G401 (cell line): ENCODE data around the gene C16orf82. TPM values are rescaled to one million over a fixed set of nuclear protein-coding genes. Genes with fewer than 3 reads are reported as not detected.

Source experiments
- DNase-seq: peaks from one replicate; pipeline ENCODE4 v3.0.0-alpha.2; 2015; ENCODE audit warnings: low spot score
- in situ Hi-C: cut with HindIII; loops from 2 replicates; pipeline ENCODE4 v1.10.0; 2016; ENCODE audit warnings: low sequenced_read_pairs, mixed read lengths
- total RNA-seq: library from RNA; depleted of rRNA; stranded (reverse); fragments of >200 nt; shearing (Covaris generic); gene quantifications from 2 replicates; pipeline ENCODE4 v1.2.3, GENCODE V29; 2014; rRNA removed

C16orf82 gene
- total RNA-seq, result not detected in 2 replicates

DNA sequence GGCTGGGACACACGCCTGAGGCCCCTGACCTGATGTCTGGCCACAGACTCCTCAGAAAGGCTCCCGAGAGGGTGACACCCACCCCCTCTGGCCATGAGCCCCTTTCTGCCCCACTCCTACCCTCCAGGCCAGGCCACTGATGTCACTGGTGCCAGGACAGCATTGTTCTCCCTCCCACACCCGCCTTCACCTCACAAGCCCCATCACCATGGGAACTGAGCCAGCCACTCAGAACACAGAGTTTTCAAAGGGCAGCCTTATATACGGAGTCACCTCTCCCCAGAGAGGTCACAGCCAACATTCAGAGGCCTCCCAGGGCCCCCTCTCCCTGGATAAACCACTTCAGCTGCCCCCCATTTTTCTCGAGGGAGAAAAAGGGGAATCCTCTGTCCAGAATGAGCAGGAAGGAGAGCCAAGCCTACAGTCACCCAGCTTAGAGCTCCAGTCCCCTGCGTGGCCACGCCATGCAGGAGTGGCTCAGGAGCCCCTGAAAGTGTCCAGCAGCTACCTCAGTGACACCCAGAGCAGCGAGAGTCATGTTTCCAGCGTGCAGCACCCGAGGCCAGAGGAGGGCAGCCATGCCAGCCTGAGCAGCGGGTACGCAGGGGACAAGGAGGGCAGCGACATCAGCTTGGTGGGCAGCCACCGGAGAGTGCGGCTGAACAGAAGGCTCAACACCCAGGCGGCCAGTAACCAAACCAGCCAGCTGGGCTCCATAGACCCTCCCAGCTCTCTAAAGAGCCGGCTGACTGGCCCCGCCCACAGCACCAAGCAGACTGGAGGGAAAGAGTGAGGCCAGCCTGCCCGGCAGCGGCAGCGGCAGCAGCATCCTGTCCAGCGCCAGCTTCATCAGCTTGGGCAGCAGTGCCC is at the start of gene C16orf82:
Gene C16orf82 (plus strand): TSS at position 260 of the 870 bp plus-strand sequence.
- DNase-seq, result no peak
- in situ Hi-C loops, result no loop called here

DNA sequence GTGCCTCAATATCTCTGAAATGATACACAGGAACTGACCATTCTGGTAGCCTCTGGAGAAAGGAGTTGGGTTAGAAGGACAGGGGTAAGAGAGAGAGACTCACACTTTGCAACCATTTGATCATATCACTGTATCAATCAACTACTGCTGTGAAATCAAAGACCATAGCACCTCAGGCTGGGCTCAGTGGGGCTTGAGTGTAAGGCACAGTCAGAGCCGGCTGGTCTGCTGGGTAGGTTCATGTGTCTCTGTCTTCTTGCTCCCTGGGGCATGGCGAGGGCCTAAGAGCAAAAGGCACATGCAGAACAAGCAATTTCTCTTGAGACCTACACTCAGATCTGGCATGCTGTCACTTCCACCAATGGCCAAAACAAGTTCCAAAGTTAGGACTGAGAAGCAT is 46.7 kb upstream of the C16orf82 start:
- no peak for DNase-seq
- in situ Hi-C loops, result no loop called here

DNA sequence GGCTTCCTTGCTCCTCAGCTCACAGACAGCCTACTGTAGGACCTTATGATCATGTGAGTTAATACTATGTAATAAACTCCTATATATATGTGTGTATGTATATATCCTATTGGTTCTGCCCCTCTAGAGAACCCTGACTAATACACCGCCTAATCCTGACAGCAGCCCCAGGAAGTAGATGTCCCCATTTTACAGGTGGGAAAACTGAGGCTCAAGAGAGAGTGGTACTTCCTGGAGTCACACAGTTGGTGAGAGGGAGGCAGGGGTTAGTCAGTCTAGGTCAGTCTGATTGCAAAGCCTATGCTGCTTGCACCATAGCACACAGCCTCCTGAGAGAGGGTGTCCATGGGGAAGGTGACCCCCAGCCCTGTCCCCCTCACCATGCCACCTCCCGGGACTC is 42.7 kb upstream of the C16orf82 start:
- DNase-seq, result no peak
- in situ Hi-C loops, result no loop called here

DNA sequence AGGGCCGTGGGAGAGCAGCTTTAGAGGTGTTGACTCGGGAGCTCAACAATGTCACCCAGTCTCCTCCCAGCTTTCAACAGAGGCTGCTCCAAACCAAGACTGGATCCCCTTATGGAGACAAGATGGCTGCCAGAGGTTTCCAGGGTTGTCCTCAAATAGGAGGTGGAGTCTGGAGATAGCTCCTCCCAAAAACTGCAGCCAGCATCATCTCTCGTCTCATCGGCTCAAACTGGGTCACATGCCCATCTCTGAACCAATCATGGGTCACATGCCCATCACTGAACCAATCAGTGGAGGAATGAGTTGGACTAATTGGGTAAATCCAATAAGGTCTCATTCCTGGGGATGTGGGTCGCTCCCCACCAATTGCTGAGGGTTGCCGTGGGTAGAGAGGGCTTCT is 41.1 kb upstream of the C16orf82 start:
- DNase-seq, result no peak
- in situ Hi-C loops, result no loop called here

DNA sequence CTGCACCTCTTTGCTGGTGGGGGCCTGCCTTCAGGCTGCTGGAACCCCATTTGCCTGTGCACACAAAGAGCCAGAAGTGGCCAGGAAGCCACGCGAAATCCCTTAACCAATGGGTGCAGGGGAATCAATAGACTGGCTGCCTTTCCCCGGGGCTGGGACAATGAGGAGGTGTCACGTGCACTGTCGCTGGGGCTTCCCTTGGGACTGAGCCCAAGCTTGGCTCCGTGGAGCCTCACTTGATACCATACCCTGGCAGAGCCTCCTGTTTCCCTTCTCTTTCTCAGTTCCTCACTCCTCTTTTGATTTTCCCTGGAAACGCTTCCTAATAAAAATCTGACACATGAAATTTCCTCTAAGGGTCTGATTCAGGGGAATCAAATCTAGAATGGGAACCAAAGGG is 38.8 kb upstream of the C16orf82 start:
- DNase-seq, result no peak
- in situ Hi-C loops, result no loop called here

DNA sequence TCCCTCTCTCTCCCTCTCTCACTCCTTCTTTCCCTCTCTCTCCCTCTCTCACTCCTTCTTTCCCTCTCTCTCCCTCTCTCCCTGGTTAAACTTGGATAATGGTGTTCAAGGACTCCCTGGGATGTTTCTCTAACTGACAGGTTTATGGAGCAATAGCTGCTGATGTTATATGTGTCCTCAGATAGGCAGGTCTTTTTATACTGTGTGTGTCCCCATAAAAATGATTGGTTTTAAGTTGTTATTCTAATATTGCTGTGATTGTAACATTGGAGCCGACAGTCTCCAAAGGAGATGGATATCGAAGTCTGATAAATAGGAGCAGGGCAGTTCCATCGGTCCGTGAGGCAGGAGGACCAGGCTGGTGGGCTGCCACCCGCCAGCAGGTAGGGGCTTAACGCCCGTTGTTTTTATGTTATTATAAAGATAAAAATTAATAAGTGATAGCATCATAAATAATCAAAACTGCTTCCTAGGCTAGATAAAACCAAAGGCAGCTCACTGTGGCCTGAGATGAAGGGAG is 38.1 kb upstream of the C16orf82 start:
- in situ Hi-C loops, result no loop called here

DNA sequence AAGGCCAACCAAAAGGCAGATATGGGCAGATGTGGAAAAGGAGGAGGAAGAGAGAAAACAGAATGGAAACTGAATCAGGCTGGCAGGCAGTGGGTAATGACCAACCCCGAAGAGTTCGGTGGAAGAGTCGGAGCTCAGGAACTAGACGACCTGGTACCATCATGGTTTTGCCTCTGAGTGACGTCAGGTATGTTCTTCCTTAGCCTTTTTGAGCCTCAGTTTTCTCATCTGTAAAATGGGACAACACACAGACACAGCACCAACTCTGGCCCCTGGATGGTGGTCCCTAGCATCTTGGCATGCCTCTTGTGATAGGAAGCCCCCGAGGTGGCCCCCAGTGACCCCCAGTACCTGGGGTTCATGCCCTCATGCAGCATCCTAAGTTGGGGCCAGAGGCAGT is 37.2 kb upstream of the C16orf82 start:
- in situ Hi-C loops, result no loop called here
- DNase-seq, result no peak

More for the DNA sequence above, 38.1 kb upstream of the C16orf82 start:
- DNase-seq, result no peak

DNA sequence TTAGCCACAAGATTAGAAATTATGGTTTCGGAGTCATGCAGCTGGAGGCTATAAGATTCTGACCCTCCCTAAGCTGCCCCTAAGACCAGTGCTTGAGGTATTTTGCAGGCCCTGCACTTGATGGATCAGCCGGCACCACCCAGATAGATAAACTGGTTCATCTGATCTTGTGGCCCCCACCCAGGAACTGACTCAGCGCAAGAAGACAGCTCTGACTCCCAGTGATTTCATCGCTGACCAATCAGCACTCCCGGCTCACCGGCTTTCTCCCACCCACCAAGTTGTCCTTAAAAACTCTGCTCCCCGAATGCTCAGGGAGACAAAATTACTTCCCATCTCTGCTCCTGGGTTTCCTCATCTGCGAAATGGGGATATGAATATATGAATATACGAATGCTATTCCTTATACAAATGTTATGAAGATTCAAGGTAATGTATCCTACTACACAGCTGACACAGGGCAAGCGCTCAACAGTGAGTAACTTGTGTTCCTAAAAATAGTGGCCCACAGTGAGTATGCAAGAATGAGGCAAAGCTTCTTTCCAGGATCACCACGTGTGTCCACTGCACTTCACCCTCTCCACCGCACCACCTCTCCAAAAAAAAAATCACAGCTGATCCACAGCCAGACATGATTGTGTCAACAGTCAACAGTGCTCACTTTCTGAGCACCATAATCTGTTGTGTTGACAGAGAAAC is 33.3 kb upstream of the C16orf82 start:
- in situ Hi-C loops, result no loop called here
- no peak for DNase-seq

DNA sequence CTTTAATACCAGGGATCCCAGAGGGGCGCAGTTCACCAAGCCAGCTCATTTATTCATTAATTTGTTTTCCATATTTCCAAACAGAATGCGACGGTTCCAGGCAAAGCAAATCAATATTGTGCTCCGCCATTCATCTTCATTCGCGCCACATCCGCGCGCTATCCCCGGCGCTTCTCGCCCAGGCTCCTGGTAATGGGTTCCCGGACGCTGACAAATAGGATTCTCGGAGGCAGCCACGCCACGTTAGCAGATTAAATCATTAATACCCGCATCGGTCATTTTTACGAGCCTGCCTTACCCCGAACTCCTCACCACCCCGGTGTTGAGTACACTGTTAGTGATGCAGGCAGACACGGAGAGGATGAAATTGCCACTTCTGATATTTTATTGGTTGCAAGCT is 26.0 kb upstream of the C16orf82 start:
- in situ Hi-C loops, result no loop called here
- no peak for DNase-seq

DNA sequence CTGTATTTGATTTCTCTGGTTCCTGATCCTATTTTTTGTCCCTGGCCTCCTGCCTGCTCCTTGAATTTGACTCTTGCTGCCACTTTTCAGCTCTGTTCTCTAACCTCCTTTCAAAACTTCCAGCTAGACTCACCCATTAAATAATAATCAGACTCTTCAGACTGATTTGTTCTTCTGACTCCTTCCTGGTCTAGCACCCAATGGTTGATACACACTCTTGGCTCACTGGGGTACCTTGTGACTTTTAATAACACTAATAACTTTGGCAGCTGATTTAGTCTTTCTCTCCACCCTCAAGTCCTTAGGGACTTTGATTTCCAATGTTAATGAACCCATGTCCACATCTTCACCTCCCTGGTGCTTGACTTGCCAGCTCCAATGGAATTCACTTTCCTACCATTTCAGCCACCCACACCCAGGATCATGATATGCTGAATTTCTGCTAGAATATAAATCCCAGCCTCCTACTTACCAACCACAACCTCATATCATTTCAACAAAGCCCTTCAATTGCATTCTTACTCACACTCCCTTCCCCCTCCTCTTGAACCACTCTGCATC is 19.7 kb upstream of the C16orf82 start:
- in situ Hi-C loops, result no loop called here
- DNase-seq, result no peak

DNA sequence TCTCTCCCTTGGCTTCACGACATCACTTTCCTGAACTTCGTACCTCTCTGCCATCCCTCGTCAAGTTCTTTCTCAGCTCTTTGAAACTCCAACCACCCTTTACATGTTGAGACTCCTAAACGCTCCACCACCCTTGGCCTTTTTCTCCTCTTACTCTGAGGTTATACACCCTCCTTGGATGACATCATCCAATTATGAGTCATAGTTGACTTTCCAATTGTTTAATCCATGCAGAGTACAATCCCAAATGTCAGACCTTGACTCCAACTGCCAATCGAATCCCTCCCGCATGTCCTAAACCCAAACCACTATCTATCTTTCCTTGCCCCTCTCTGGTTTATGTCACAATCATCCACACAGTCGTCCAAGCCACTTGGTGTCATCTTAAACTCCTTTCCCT is 18.4 kb upstream of the C16orf82 start:
- DNase-seq, result no peak
- in situ Hi-C loops, result no loop called here

DNA sequence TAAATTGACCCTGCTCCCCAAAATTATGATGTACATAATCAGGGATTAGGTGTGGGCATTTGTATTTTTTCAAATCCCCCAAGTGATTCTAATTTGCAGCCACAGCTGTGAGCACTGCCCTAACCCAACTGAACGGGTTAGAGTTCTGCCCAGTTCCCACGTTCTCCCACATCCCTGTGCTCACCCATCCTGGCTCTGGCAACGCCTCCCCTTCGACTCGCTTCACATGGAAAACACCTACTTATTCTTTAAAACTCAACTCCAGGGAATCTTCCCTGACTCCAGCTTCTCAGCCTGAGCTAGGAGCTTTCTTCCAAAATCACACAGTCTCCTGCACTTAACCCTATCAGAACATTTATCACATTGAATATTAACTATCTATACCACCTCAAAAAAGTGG is 17.6 kb upstream of the C16orf82 start:
- no peak for DNase-seq
- in situ Hi-C loops, result no loop called here

DNA sequence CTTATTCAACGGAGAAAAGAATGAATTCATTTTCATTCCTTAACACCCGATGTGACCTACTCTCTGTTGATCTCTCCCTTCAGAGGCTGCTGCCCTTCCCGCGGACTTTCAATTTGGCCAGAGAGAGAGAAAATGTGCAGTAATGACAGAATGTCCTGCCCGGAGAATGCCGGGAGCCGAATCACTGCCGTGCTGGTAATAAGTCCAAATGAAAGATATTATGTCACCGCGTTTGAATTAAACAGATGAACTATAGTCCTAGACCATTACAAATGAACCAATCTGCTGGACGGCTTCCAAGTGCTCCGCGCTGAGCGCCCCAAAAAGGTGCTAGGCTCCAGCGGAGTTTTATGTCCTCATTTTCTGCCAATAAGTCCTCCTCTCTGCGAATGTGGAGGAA is 14.7 kb upstream of the C16orf82 start:
- in situ Hi-C loops, result no loop called here

DNA sequence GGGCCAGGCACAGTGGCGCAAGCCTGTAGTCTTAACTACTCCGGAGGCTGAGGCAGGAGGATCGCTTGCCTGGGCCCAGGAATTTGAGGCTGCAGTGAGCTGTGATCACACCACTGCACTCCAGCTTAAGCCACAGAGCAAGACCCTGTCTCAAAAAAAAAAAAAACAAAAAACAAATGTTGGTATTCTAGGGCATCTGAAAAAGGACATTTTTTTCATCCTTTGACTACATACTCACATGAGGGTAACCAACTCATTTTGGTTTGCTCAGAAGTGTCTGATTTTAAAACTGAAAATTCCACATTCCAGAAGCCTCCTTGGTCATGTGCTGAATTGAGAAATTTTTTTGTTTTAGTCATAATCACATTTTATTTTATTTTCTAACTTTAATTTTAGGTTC is 12.7 kb upstream of the C16orf82 start:
- in situ Hi-C loops, result no loop called here
- no peak for DNase-seq

More for the DNA sequence above, 14.7 kb upstream of the C16orf82 start:
- DNase-seq, result no peak

DNA sequence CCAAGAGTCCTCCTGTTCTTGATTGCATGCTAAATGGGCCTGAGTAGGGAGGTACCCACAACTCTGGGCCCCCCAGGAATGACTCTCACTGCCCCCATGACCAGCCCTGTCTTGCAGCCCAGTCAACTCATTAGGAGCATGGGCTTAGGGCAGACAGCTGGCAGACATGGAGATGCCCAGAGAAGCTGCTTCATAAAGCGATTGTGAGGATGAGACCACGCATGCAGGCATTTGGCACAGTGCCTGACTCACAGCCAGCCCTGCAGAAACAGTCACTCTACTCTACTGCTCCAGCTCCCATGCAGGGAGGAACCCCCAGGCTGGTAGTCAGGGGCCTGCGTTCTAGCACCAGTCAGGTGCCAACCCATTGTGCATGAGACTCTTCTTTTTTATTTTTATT is 8.4 kb upstream of the C16orf82 start:
- DNase-seq, result no peak
- in situ Hi-C loops, result no loop called here

DNA sequence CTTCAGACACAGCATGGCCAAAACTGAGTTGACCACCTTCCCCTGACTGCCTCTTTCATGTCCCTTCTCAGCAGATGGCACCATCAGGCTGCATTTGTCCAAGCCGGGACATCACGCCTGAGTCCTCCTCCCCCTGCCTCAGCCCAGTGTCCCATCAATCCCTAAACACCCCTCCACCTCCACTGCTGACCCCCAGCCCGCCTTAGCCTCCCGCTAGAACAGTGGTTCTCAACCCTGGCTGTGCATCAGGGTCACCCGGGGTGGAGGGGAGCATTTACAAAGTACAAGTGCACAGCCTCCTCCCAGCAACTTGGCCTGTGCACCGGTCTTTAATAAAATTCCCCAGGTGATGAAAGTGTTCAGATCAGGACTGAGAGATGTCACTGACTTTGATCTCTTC is 4.0 kb downstream of the C16orf82 start:
- DNase-seq, result no peak
- in situ Hi-C loops, result no loop called here

DNA sequence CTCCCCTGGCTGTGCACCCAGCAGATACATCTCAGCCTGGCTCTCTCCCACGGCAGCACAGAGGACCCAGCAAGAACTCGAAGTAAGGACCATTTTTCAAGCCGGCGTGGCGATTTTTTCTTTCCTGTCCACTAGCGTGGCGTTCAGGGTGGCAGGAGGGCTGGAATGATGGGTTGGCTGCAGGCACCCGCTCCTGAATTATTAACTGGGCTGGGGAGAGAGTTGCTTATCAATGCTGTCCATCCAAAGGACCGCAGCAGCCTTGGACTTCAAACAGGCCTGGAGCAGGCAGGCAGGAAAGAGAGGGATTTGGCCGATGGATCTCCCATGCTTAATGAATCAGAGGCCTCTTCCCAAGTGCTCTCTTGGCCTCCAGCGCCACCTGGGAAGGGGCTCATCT is 7.0 kb downstream of the C16orf82 start:
- in situ Hi-C loops, result no loop called here
- DNase-seq, result no peak

DNA sequence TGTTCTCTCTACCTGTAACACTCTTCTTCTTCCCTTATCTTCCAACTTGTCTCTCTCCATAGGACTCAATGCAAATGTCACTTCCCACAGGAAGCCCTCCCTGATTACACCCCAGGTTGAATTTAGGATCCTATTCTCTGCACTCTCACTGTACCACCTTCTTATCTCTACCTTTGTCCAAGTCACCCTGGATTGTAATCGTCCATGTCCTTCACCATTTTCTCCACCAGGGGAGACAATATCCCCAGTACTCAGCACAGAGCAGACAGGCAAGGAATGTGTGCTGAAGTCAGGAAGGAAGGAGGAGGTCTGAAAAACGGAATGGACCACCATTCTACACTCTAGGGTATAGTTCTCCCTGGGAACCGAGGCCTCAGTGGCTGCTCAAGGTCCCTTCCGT is 14.2 kb downstream of the C16orf82 start:
- in situ Hi-C loops, result no loop called here
- DNase-seq, result no peak

DNA sequence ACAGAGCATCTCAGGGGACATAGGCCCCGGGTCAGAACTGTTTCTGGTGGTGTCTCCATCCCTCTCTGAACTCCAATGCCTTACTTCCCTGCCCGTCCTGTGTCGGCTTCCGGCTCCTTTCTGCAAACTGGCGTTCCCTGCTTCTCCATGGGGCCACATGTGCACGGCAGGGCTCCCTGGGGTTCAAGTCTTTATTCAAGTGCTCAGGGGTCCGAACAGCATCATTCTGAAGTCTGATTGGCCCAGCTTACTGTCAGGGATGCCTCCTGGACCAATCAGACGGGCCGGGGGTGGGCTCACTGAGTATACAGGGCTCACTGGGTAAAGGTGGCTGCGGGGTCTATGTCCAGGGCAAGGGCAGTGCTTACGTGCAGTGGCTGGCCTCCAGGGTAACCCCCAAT is 17.1 kb downstream of the C16orf82 start:
- DNase-seq, result no peak
- in situ Hi-C loops, result no loop called here
